ENCODE results near the gene SEC24B.

SEC24B gene

GRCh38 chr4:109433205-109434006 is at the start of gene SEC24B:
SEC24B (plus strand) TSS chr4:109433815; CDS start chr4:109433870, 55 bp downstream.
- peak; percentile 93 for DNase-seq (ENCODE audit: low read depth)
- H3K4me3 ChIP-seq (ENCODE audit: low read depth, low read length), result peak within 1 kb of the TSS; percentile 72
- peak; percentile 87 for TF ChIP-seq CTCF (IDR thresholded peaks at IDR 0.05; ENCODE audit: insufficient read depth, low read depth, low read length, missing control alignments)

- DNase-seq (ENCODE audit: low read depth), result no peak
- no peak for TF ChIP-seq CTCF (IDR thresholded peaks at IDR 0.05; ENCODE audit: insufficient read depth, low read depth, low read length, missing control alignments)
- H3K4me3 ChIP-seq (ENCODE audit: low read depth, low read length), result no peak overlapping the region
Observed at GRCh38 chr4:109383823-109384222, 49.8 kb upstream of the SEC24B start.

GRCh38 chr4:109385260-109385659 is 48.4 kb upstream of the SEC24B start:
- H3K4me3 ChIP-seq (ENCODE audit: low read depth, low read length), result no peak overlapping the region
- DNase-seq (ENCODE audit: low read depth), result no peak

GRCh38 chr4:109389369-109390114 is 44.1 kb upstream of the SEC24B start:
- no peak overlapping the region for H3K4me3 ChIP-seq (ENCODE audit: low read depth, low read length)
- TF ChIP-seq CTCF (IDR thresholded peaks at IDR 0.05; ENCODE audit: insufficient read depth, low read depth, low read length, missing control alignments), result no peak
- peak; percentile 75 for DNase-seq (ENCODE audit: low read depth)

More at GRCh38 chr4:109385260-109385659, 48.4 kb upstream of the SEC24B start:
- TF ChIP-seq CTCF (IDR thresholded peaks at IDR 0.05; ENCODE audit: insufficient read depth, low read depth, low read length, missing control alignments), result no peak

DNA sequence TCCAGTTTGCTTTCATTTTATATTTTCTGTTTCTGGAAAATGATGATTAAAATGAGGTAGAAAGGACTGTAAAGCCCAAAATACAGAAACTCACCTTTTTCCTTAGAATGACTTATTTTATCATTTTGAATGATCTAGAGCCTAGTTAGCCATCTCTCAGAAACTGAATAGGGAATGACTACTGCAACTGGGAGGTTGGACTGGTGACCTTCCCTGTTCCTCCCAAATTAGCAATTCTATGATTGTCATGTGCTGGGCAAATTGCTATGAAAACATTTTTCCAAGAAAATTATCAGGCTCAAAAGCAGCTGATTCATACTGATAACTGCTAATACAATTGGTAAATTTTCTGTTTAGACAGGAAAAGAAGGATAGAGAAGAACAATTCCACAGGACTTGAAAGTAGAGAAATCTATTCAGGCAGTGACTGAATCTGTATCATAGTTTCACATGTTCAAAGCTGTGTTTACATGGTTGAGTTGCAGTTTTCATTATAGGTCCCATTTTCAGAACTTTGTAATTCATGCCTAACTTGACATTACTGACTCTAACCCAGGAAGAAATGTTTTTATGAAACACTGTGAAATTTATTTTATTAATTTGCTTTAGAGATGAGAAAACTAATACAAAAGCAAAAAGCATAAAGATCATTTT is 43.4 kb upstream of the SEC24B start:
- no peak for TF ChIP-seq CTCF (IDR thresholded peaks at IDR 0.05; ENCODE audit: insufficient read depth, low read depth, low read length, missing control alignments)
- no peak overlapping the region; the same call in 1 of the 2 replicates for H3K4me3 ChIP-seq (ENCODE audit: low read depth, low read length)
- peak; percentile 32 for DNase-seq (ENCODE audit: low read depth)

DNA sequence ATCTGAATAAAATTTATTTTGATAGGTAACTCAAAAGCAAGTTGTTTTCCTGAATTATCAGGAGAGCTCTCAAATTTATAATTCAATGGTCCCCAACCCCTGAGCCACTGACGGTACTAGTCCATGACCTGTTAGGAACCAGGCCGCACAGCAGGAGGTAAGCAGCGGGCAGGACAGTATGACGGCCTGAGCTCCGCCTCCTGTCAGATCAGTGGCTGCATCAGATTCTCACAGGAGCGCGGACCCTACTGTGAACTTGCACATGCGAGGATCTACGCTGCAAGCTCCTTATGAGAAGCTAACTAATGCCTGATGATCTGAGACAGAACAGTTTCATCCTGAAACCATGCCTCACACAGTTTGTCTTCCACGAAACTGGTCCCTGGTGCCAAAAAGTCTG is 37.9 kb upstream of the SEC24B start:
- TF ChIP-seq CTCF (IDR thresholded peaks at IDR 0.05; ENCODE audit: insufficient read depth, low read depth, low read length, missing control alignments), result no peak
- DNase-seq (ENCODE audit: low read depth), result no peak
- no peak overlapping the region for H3K4me3 ChIP-seq (ENCODE audit: low read depth, low read length)

Measured in GM12865 (cell line).